ENCODE results near the gene CCNYL1. TPM values are rescaled to one million over a fixed set of nuclear protein-coding genes. Genes with fewer than 3 reads are reported as not detected.

Gene CCNYL1
- total RNA-seq, 1 donor, result 10.4 TPM

GRCh38 chr2:207802650-207803049 lies 91.2 kb downstream of the CCNYL1 start:
- TF ChIP-seq, protein P1, sequence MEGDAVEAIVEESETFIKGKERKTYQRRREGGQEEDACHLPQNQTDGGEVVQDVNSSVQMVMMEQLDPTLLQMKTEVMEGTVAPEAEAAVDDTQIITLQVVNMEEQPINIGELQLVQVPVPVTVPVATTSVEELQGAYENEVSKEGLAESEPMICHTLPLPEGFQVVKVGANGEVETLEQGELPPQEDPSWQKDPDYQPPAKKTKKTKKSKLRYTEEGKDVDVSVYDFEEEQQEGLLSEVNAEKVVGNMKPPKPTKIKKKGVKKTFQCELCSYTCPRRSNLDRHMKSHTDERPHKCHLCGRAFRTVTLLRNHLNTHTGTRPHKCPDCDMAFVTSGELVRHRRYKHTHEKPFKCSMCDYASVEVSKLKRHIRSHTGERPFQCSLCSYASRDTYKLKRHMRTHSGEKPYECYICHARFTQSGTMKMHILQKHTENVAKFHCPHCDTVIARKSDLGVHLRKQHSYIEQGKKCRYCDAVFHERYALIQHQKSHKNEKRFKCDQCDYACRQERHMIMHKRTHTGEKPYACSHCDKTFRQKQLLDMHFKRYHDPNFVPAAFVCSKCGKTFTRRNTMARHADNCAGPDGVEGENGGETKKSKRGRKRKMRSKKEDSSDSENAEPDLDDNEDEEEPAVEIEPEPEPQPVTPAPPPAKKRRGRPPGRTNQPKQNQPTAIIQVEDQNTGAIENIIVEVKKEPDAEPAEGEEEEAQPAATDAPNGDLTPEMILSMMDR (IDR thresholded peaks at IDR 0.05; ENCODE audit: insufficient read depth, low read depth, low read length), result no peak
- no peak overlapping the region for H3K4me3 ChIP-seq (ENCODE audit: low read depth, low read length)
- no peak for DNase-seq (ENCODE audit: low read depth)

Small RNAs within 50 kb of the gene (small RNA-seq; reads per million reads assigned to genes)
- gene RF00019 (not detected), gene RNU6-664P (not detected)

Other genes with a start within 250 kb of the CCNYL1 start
- gene CREB1, start 181.7 kb upstream of the CCNYL1 start, total RNA-seq, result 22.5 and 32.4 TPM in 2 replicates
- 8.4 and 13.0 TPM in 2 replicates for gene METTL21A, start 86.2 kb upstream of the CCNYL1 start, total RNA-seq
- 0.64 and 0.86 TPM in 2 replicates for gene FZD5, start 58.3 kb downstream of the CCNYL1 start, total RNA-seq